BLaER1 treated with 17β-estradiol and CSF1 and Interleukin-3, amounts not matched to agents 10 nM and 100 nM (cell line): Measurements from ENCODE around the gene KRT6A.

ENCODE experiments used
- H3K27ac ChIP-seq, 11 experiments: shearing (Covaris generic); formaldehyde crosslinking; 2 replicates each; pipeline ENCODE4 v1.8.1; 2022
- H3K27me3 ChIP-seq, 11 experiments: shearing (Covaris generic); formaldehyde crosslinking; 2 replicates each; pipeline ENCODE4 v1.8.1; 2022
- H3K36me3 ChIP-seq, 11 experiments: shearing (Covaris generic); formaldehyde crosslinking; 2 replicates each; pipeline ENCODE4 v1.8.1; 2022
- H3K4me1 ChIP-seq, 10 experiments: shearing (Covaris generic); formaldehyde crosslinking; 2 replicates each; pipeline ENCODE4 v1.8.1; 2022
- H3K4me2 ChIP-seq, 11 experiments: shearing (Covaris generic); formaldehyde crosslinking; 2 replicates each; pipeline ENCODE4 v1.8.1; 2022
- H3K4me3 ChIP-seq, 10 experiments: shearing (Covaris generic); formaldehyde crosslinking; 2 replicates each; pipeline ENCODE4 v1.8.1; 2022
- H3K9ac ChIP-seq, 11 experiments: shearing (Covaris generic); formaldehyde crosslinking; 2 replicates each; pipeline ENCODE4 v1.8.1; 2022
- H3K9me3 ChIP-seq, 11 experiments: shearing (Covaris generic); formaldehyde crosslinking; replicated peaks in 1 of 11; 2 replicates each; pipeline ENCODE4 v1.8.1; 2022
- H4K20me1 ChIP-seq, 11 experiments: shearing (Covaris generic); formaldehyde crosslinking; 2 replicates each; pipeline ENCODE4 v1.8.1; 2022
- Cebpa-rat ChIP-seq, 11 experiments: shearing (Covaris generic); IDR thresholded peaks; 2 replicates each; pipeline ENCODE4 v1.8.1; 2022

KRT6A gene

DNA sequence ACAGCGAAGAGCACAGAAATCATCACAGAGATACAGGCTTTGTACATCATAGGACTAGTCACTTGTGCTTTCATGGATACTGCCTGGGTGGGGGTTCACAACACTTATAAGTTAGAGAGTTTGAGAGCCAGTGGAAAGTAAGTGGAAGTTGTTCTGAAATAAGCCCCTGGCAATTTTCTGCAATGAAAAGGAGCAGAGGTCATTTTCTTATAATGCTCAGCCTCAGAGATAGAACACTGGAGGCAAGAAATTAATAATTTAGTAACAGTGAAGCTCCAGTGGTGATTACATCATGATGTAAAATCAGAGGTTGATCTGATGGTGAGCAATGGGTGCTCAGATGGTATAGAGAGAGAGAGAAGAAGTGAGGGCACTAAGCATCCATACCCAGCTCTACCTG lies 5.8 kb downstream of the KRT6A start:
- H3K27me3 ChIP-seq = no peaks in the 10 kb centered on the region
- no peak for TF ChIP-seq Cebpa-rat (IDR thresholded peaks at IDR 0.05)
- H3K4me2 ChIP-seq = no peak overlapping the region

DNA sequence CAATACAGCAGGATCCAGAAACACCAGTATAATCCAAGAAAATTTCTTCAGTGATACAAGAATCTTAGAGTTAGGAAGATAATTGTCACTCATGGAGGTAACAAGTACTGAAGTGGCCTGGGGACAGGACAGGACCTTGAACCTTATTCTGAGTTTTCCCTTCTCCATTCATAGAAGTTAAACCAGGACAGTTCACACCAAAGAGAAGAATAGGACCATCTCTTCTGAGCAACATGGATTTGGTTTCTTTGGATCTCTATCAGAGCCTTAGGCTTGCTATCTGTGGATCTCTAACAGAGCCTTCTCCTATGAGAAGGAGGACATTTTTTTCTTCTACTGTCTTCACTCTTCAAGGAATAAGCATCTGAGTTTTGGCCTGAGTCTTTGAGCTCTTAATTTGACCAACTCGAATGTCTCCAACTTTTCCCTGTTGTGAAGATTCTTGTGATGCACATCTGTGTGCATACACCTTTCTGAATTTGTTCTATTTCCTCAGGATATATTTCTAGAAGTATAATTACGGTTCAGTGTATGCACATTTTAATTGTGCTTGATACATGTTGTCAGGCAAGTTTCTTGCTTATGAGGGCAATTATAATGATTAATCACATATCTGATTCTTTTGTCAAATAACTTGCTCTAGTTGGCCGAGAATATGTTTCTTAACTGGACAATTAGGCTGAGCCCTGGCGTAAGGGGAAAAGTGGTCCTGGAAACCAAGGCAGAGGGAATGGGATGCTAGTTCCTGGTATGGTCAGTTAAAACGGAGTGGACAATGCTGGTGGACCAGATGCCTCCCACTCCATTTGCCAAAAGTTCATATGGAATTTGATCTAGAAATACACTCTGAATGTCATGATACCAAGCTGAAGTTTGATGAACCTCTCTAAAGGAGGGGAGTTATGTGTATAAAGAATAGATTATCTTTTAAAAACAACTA lies 6.6 kb downstream of the KRT6A start:
- H3K27ac ChIP-seq = no peak overlapping the region
- H3K4me2 ChIP-seq = no peak overlapping the region
- no peak overlapping the region for H3K9ac ChIP-seq
- H3K4me3 ChIP-seq = no peak overlapping the region
- H4K20me1 ChIP-seq = no peaks in the 10 kb centered on the region
- no peaks in the 10 kb centered on the region for H3K36me3 ChIP-seq
- H3K27me3 ChIP-seq = no peaks in the 10 kb centered on the region
- H3K9me3 ChIP-seq = peaks cover 0 to 14% (median 8%) of the 10 kb centered on the region in 11 experiments; a peak in 13 of 22 replicates
- no peak for TF ChIP-seq Cebpa-rat (IDR thresholded peaks at IDR 0.05)
- H3K4me1 ChIP-seq = no peaks in the 10 kb centered on the region

More for the DNA sequence above, 5.8 kb downstream of the KRT6A start:
- no peaks in the 10 kb centered on the region for H4K20me1 ChIP-seq
- no peaks in the 10 kb centered on the region for H3K36me3 ChIP-seq
- no peak overlapping the region for H3K9ac ChIP-seq
- H3K27ac ChIP-seq = no peak overlapping the region
- no peak overlapping the region for H3K4me3 ChIP-seq
- peaks cover 0 to 14% (median 8%) of the 10 kb centered on the region in 11 experiments; a peak in 13 of 22 replicates for H3K9me3 ChIP-seq
- H3K4me1 ChIP-seq = no peaks in the 10 kb centered on the region

DNA sequence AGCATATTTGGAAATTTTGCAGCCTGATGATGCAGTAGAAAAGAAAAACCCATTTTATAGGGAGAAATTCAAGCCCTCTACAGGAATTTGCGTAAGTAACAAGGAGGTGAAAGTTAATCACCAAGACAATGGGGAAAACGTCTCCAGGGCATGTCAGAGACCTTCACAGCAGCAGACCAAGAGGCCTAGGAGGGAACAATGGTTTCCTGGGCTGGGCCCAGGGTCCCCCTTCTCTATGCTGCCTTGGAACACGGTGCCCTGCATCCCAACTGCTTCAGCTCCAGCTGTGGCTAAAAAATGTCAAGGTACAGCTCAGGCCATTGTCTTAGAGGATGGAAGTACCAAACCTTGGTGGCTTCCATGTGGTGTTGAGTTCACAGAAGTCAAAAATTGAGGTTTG lies 13.0 kb downstream of the KRT6A start:
- Histone ChIP-seq H3K36me3 (no peaks in the 10 kb centered on the region), H4K20me1 (no peaks in the 10 kb centered on the region), H3K4me1 (no peaks in the 10 kb centered on the region), H3K27me3 (no peaks in the 10 kb centered on the region), H3K9me3 (peaks cover 14 to 39% (median 22%) of the 10 kb centered on the region in 11 experiments), H3K4me2 (no peak overlapping the region), H3K27ac (no peak overlapping the region), H3K4me3 (no peak overlapping the region), H3K9ac (no peak overlapping the region)
- TF ChIP-seq Cebpa-rat (IDR thresholded peaks at IDR 0.05) = no peak

DNA sequence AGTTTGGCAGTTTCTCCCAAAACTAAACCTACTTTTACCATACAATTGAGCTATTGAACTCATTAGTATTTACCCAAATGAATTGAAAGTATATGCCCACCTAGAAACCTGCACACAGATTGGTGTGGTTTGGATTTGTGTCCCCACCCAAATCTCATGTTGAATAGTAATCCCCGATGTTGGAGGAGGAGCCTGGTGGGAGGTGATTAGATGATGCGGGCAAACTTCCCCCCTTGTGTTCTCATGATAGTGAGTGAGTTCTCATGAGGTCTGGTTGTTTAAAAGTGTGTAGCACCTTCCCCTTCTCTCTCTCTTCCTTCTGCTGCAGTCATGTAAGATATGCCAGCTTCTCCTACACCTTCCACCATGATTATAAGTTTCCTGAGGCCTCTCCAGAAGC lies 15.4 kb downstream of the KRT6A start:
- Histone ChIP-seq H4K20me1 (no peaks in the 10 kb centered on the region), H3K9me3 (peaks cover 10 to 30% (median 21%) of the 10 kb centered on the region in 11 experiments; a peak in 18 of 22 replicates), H3K36me3 (no peaks in the 10 kb centered on the region), H3K9ac (no peak overlapping the region), H3K4me2 (no peak overlapping the region), H3K27me3 (no peaks in the 10 kb centered on the region), H3K4me1 (no peaks in the 10 kb centered on the region), H3K4me3 (no peak overlapping the region), H3K27ac (no peak overlapping the region)
- TF ChIP-seq Cebpa-rat (IDR thresholded peaks at IDR 0.05) = no peak

DNA sequence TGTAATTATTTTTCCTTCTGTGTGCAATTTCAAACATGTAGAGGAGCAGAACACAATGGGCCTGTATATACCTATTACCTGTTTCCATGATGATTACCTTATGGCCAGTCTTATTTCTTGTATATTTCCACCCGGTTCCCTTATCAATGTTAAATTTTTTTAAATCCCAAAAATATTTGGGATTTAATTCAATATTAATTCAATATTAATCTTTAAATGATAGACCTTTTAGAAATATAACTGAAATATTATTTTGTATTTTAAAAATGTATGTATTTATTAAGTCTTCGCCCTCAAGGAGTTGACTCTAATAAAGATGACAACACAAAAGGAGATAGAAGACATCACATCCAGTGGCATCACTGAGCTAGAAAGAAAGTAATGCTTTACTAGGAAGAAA lies 18.8 kb downstream of the KRT6A start:
- H3K4me3 ChIP-seq = no peak overlapping the region
- H3K27me3 ChIP-seq = no peaks in the 10 kb centered on the region
- no peaks in the 10 kb centered on the region for H3K36me3 ChIP-seq
- no peak overlapping the region for H3K4me2 ChIP-seq
- H3K4me1 ChIP-seq = no peaks in the 10 kb centered on the region
- H3K9ac ChIP-seq = no peak overlapping the region
- no peaks in the 10 kb centered on the region for H4K20me1 ChIP-seq
- no peak overlapping the region for H3K27ac ChIP-seq
- H3K9me3 ChIP-seq = peaks cover 0 to 17% (median 9%) of the 10 kb centered on the region in 11 experiments; a peak in 14 of 22 replicates
- no peak for TF ChIP-seq Cebpa-rat (IDR thresholded peaks at IDR 0.05)

DNA sequence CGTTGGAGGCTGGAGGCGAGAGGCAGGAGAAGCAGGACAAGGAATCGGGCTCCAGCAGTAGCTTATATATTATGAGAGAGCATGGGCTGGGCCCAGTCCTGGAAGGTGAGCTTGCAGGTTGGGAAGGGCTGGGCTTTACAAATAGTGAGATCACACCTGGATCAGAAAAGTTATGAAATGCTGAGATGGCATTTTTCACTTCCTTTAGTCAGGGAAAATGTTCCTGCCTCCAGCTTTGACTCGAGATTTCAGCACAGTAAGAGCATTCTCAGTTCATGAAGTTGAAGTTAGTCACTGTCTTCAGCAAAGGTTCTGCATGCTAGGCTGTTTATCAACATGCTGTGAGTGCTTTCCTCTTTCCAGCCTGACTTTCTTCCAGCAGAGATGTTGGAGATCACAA lies 19.3 kb downstream of the KRT6A start, which contains the start of gene KRT6C:
Gene KRT6C, minus strand, starts transcription at position 38 of the 400 bp plus-strand sequence. CDS start 68 bp downstream, outside the sequence.
- Histone ChIP-seq H3K9ac (no peak within 1 kb of the TSS), H3K9me3 (peaks cover 0 to 14% (median 8%) of the 10 kb centered on the region in 11 experiments; a peak in 10 of 22 replicates), H3K4me3 (no peak within 1 kb of the TSS), H3K27ac (no peak within 1 kb of the TSS), H3K4me1 (no peaks in the 10 kb centered on the region), H3K27me3 (no peaks in the 10 kb centered on the region), H3K4me2 (no peak within 1 kb of the TSS), H4K20me1 (no peaks in the 10 kb centered on the region), H3K36me3 (no peaks in the 10 kb centered on the region)
- no peak for TF ChIP-seq Cebpa-rat (IDR thresholded peaks at IDR 0.05)

DNA sequence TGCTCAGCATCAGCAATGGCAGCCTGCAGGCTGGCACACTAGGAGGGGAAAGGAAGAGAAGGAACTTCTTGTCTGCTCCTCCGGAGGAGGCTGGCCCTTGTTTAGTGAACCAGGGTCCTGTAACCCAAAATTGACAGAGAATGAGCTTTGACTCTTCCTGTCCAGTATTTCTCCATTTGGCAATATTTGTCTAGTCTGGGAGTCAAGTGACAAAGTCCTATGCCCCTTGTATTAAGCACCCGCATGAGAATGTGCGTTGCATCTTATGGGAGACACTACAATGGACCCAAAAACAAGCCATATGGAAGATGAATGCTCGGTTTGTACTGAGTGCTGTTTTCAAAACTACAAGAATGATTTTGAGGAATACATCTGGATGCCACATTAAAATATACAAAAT lies 23.2 kb downstream of the KRT6A start:
- TF ChIP-seq Cebpa-rat (IDR thresholded peaks at IDR 0.05) = no peak
- H3K4me1 ChIP-seq = no peaks in the 10 kb centered on the region
- H4K20me1 ChIP-seq = no peaks in the 10 kb centered on the region
- H3K9ac ChIP-seq = no peak overlapping the region
- no peak overlapping the region for H3K4me3 ChIP-seq
- no peak overlapping the region for H3K27ac ChIP-seq
- no peaks in the 10 kb centered on the region for H3K9me3 ChIP-seq
- no peaks in the 10 kb centered on the region for H3K27me3 ChIP-seq
- H3K36me3 ChIP-seq = no peaks in the 10 kb centered on the region
- no peak overlapping the region for H3K4me2 ChIP-seq

DNA sequence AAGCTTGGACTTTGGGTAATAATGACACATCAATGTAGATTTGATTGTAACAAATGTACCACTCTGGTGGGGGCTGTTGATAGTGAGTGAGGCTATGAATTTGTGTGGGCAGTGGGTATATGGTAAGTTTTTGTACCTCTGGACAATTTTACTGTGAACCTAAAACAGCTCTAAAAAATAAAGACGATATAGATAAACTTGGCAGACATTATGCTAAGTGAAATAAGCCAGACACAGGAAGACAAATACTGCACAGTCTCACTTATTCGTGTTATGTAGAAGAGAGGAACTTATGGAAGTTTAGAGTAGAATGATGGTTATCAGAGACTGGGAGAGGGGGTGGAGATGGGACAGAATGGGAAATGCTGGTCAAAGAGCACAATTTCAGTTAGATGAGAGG lies 28.2 kb downstream of the KRT6A start:
- no peaks in the 10 kb centered on the region for H3K9me3 ChIP-seq
- TF ChIP-seq Cebpa-rat (IDR thresholded peaks at IDR 0.05) = no peak
- H4K20me1 ChIP-seq = no peaks in the 10 kb centered on the region
- no peaks in the 10 kb centered on the region for H3K27me3 ChIP-seq
- no peak overlapping the region for H3K9ac ChIP-seq
- H3K36me3 ChIP-seq = no peaks in the 10 kb centered on the region
- H3K4me3 ChIP-seq = no peak overlapping the region
- H3K4me2 ChIP-seq = no peak overlapping the region
- H3K27ac ChIP-seq = no peak overlapping the region
- H3K4me1 ChIP-seq = no peaks in the 10 kb centered on the region

DNA sequence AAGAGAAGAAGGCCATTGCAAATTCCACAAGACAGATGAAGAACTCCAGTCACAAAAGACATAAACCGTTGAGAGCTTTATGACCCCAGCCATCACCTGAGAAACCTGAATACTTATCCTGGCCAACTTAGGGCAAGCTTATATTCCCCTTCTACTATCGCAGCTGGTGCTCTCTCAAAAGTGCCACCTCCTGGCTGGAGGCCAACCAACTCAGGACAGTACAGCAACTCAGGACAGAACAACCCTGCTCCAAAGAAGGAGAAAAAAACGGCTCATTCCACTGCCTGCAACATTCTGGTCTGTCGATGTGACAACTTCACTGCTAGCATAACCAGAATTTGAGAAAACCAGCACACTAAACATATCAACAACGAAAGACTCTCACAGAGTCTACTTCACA lies 31.4 kb downstream of the KRT6A start:
- no peak for TF ChIP-seq Cebpa-rat (IDR thresholded peaks at IDR 0.05)
- H4K20me1 ChIP-seq = no peaks in the 10 kb centered on the region
- H3K27me3 ChIP-seq = no peaks in the 10 kb centered on the region
- no peaks in the 10 kb centered on the region for H3K4me1 ChIP-seq
- H3K36me3 ChIP-seq = no peaks in the 10 kb centered on the region
- H3K4me3 ChIP-seq = no peak overlapping the region
- H3K4me2 ChIP-seq = no peak overlapping the region
- H3K27ac ChIP-seq = no peak overlapping the region
- H3K9ac ChIP-seq = no peak overlapping the region
- no peaks in the 10 kb centered on the region for H3K9me3 ChIP-seq

DNA sequence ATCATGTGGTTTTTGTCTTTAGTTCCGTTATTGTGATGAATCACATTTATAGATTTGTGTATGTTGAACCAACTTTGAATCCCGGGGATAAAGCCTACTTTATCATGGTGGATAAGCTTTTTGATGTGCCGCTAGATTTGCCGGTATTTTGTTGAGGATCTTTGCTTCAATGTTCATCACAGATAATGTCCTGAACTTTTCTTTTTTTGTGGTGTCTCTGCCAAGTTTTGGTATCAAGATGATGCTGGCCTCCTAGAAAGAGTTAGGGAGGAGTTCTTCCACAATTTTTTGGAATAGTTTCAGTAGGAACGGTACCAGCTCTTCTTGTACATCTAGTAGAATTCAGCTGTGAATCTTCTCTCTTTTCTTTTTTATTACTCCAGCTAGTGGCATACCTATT lies 34.2 kb downstream of the KRT6A start:
- H3K4me3 ChIP-seq = no peak overlapping the region
- H4K20me1 ChIP-seq = no peaks in the 10 kb centered on the region
- no peak overlapping the region for H3K27ac ChIP-seq
- no peaks in the 10 kb centered on the region for H3K36me3 ChIP-seq
- no peak overlapping the region for H3K9ac ChIP-seq
- no peaks in the 10 kb centered on the region for H3K4me1 ChIP-seq
- TF ChIP-seq Cebpa-rat (IDR thresholded peaks at IDR 0.05) = no peak
- H3K4me2 ChIP-seq = no peak overlapping the region
- H3K9me3 ChIP-seq = no peaks in the 10 kb centered on the region
- no peaks in the 10 kb centered on the region for H3K27me3 ChIP-seq
